ENCODE data around the gene PPFIA4. TPM values are rescaled to one million over a fixed set of nuclear protein-coding genes. Genes with fewer than 3 reads are reported as not detected.
A peak's percentile ranks its signal among the peaks of the same experiment; 100 is the strongest.

PPFIA4 gene
- polyA plus RNA-seq, 1 donor (not counting 4 experiments of a cell fraction or from before 2014, with no cell fraction given), result 2.3 TPM

DNA sequence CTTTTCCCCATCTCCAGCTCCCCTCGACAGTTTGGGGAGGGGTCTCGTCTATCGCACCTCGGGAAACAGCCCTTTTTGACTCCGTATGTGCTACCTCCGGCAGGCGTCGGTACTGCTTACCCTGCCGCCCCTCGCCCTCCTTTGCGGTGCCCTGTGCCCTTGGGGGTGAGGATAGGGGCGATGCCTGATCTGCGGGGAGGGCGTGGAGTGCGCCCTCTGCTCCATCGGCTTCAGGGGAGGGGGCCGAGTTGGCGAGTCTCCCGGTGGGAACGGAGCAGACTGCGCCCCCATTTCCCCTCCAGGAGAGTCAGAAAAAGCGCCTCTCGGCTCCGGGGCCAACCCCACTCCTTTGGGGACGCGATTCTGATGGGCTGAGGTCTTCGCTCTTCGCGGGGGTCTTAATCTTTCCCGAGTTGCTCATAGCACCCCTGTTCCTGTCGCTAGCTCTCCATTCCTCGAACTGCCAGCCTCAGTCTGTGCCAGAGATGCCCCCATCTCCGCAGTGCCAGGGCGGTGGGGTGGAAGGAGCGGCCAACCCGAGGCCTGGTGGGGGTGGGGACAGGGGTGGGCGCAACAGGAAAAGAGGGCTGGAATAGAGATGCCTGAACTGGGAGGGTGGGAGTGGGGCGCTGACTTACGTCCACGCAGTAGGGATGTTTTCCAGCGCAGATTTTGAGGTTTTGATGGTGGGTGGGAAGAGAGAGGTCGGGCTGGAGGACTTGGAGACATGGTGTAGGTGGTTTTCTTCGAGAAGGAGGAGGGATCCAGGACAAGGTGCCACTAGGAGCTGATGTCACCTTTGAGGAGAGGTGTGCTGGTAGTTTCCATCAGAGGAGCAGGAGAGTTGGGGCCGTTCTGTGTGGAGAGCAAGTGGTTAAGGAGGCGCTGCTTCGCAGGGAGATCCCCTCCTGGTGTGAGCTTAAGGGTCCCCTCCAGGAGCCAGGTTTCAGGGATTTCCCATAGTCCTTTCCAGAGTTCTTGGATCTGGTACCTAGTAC, 674 bp downstream of the PPFIA4 start:
- no peak for DNase-seq (ENCODE audit: low read depth, low spot score)
- dilution Hi-C loops (cut with MboI; ENCODE audit: extremely low pct_ligation_motif_present, low sequenced_read_pairs), result loop anchor here (25.0 kb wide), 1 partner anchor 235 kb away; no protein-coding TSS in a partner anchor

DNA sequence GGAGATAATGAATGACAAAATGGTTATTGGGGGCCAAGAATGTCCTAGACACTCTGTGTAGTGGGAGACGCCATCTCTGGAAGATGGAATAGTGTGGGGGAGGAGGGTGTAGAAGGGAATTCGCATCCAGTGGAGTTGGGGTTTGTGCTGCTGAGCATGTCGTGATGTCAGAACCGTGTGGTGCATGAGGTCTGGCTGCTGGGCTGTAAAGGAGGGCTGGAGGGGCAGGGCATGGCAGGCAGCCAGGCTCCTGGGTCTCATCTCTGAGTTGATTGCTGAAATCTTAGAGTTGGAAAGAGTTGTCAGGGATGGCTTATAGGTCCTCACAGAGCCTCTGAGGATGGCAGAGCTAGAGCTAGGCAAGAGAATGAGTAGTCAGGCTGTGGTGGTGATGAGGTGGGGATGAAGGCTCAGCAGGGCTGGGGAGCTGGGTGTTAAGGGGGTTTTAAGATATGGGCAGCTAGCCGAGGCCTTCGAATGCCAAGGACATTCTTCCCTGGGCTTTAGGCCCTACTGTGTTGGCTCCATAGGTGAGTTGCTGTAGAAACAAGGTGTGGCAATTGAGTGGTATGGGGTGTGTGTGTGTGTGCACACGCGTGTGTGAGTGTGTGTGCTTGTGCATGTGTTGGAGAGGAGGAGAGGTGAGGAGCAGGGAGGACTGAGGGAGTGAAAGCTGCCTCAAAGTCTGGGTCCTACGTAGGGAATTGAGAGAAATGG, 1.9 kb downstream of the PPFIA4 start:
- Histone ChIP-seq H3K4me2 (ENCODE audit: control insufficient read depth, extremely low read depth, insufficient read depth, low read depth, low read length) (no peak overlapping the region), H3K27me3 (ENCODE audit: control insufficient read depth, extremely low read depth, insufficient read depth, low read length) (peaks cover 11% of the 10 kb centered on the region), H3K27ac (ENCODE audit: control insufficient read depth, insufficient read depth, low read length) (no peak overlapping the region), H4K20me1 (ENCODE audit: control insufficient read depth, extremely low read depth, insufficient read depth, low read length) (no peaks in the 10 kb centered on the region), H3K9me3 (ENCODE audit: control insufficient read depth, low read depth, low read length) (no peaks in the 10 kb centered on the region), H3K79me2 (ENCODE audit: control insufficient read depth, insufficient read depth, low read length) (no peaks in the 10 kb centered on the region), H2AFZ (ENCODE audit: control insufficient read depth, low read length) (no peak overlapping the region), H3K36me3 (ENCODE audit: control insufficient read depth in 2 of 2, extremely low read depth in 1 of 2, insufficient read depth in 2 of 2, low read length in 2 of 2) (peaks cover 8 to 12% of the 10 kb centered on the region in 2 experiments), H3K9me1 (ENCODE audit: control insufficient read depth, extremely low read depth, insufficient read depth, low read length) (no peaks in the 10 kb centered on the region), H3K4me3 (ENCODE audit: control insufficient read depth in 2 of 3, extremely low read depth in 1 of 3, insufficient read depth in 2 of 3, low read depth in 1 of 3, low read length in 3 of 3) (no peak overlapping the region), H3K9ac (ENCODE audit: control insufficient read depth, extremely low read depth, insufficient read depth, low read length) (no peak overlapping the region), H3K4me1 (ENCODE audit: control insufficient read depth, extremely low read depth, insufficient read depth, low read length) (peaks cover 7% of the 10 kb centered on the region)
- TF ChIP-seq, protein P1, sequence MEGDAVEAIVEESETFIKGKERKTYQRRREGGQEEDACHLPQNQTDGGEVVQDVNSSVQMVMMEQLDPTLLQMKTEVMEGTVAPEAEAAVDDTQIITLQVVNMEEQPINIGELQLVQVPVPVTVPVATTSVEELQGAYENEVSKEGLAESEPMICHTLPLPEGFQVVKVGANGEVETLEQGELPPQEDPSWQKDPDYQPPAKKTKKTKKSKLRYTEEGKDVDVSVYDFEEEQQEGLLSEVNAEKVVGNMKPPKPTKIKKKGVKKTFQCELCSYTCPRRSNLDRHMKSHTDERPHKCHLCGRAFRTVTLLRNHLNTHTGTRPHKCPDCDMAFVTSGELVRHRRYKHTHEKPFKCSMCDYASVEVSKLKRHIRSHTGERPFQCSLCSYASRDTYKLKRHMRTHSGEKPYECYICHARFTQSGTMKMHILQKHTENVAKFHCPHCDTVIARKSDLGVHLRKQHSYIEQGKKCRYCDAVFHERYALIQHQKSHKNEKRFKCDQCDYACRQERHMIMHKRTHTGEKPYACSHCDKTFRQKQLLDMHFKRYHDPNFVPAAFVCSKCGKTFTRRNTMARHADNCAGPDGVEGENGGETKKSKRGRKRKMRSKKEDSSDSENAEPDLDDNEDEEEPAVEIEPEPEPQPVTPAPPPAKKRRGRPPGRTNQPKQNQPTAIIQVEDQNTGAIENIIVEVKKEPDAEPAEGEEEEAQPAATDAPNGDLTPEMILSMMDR (optimal IDR thresholded peaks at IDR 0.05 in 1 of 3, IDR thresholded peaks at IDR 0.05 in 1 of 3, conservative IDR thresholded peaks at IDR 0.05 in 1 of 3; ENCODE audit: extremely low read depth in 1 of 3, insufficient read depth in 2 of 3, low read length in 3 of 3), result no peak
- no peak for TF ChIP-seq EZH2 (IDR thresholded peaks at IDR 0.05; ENCODE audit: low read length)
- DNase-seq (ENCODE audit: low read depth, low spot score) (no peak), FAIRE-seq (no peak)
- dilution Hi-C loops (cut with MboI; ENCODE audit: extremely low pct_ligation_motif_present, low sequenced_read_pairs), result loop anchor here (25.0 kb wide), 1 partner anchor 234 kb away; no protein-coding TSS in a partner anchor

More for the DNA sequence above, 674 bp downstream of the PPFIA4 start:
- Histone ChIP-seq H2AFZ (ENCODE audit: control insufficient read depth, low read length) (peak overlapping the region; percentile 89), H3K9me3 (ENCODE audit: control insufficient read depth, low read depth, low read length) (no peaks in the 10 kb centered on the region), H3K36me3 (ENCODE audit: control insufficient read depth in 2 of 2, extremely low read depth in 1 of 2, insufficient read depth in 2 of 2, low read length in 2 of 2) (peaks cover 9 to 12% of the 10 kb centered on the region in 2 experiments), H3K4me1 (ENCODE audit: control insufficient read depth, extremely low read depth, insufficient read depth, low read length) (peaks cover 7% of the 10 kb centered on the region), H3K9ac (ENCODE audit: control insufficient read depth, extremely low read depth, insufficient read depth, low read length) (peak overlapping the region; percentile 63), H3K4me3 (ENCODE audit: control insufficient read depth in 2 of 3, extremely low read depth in 1 of 3, insufficient read depth in 2 of 3, low read depth in 1 of 3, low read length in 3 of 3) (peak overlapping the region; percentile 56 to 73 (median 71)), H3K27me3 (ENCODE audit: control insufficient read depth, extremely low read depth, insufficient read depth, low read length) (peaks cover 11% of the 10 kb centered on the region), H4K20me1 (ENCODE audit: control insufficient read depth, extremely low read depth, insufficient read depth, low read length) (no peaks in the 10 kb centered on the region), H3K9me1 (ENCODE audit: control insufficient read depth, extremely low read depth, insufficient read depth, low read length) (no peaks in the 10 kb centered on the region), H3K4me2 (ENCODE audit: control insufficient read depth, extremely low read depth, insufficient read depth, low read depth, low read length) (peak overlapping the region; percentile 99), H3K79me2 (ENCODE audit: control insufficient read depth, insufficient read depth, low read length) (no peaks in the 10 kb centered on the region), H3K27ac (ENCODE audit: control insufficient read depth, insufficient read depth, low read length) (no peak overlapping the region)
- TF ChIP-seq, protein P1 (optimal IDR thresholded peaks at IDR 0.05 in 1 of 3, IDR thresholded peaks at IDR 0.05 in 1 of 3, conservative IDR thresholded peaks at IDR 0.05 in 1 of 3; ENCODE audit: extremely low read depth in 1 of 3, insufficient read depth in 2 of 3, low read length in 3 of 3), result no peak
- peak; percentile 56 for TF ChIP-seq EZH2 (IDR thresholded peaks at IDR 0.05; ENCODE audit: low read length)
- FAIRE-seq, result no peak
